ENCODE results near the gene CMTM1.
A peak's percentile ranks its signal among the peaks of the same experiment; 100 is the strongest.

Gene CMTM1

GRCh38 chr16:66547101-66547989, 18.9 kb upstream of the CMTM1 start:
- no peaks in the 10 kb centered on the region for H3K27me3 Mint-ChIP-seq (ENCODE audit: low read depth)
- no peak overlapping the region for H3K4me3 Mint-ChIP-seq
- H3K27ac Mint-ChIP-seq, result peak overlapping the region; percentile 38
- no peak for DNase-seq (ENCODE audit: low spot score)
- no peaks in the 10 kb centered on the region for H3K9me3 Mint-ChIP-seq
- H3K36me3 Mint-ChIP-seq (ENCODE audit: low read depth), result peaks cover 11% of the 10 kb centered on the region
- peaks cover 42% of the 10 kb centered on the region for H3K4me1 Mint-ChIP-seq (ENCODE audit: low read depth)

DNA sequence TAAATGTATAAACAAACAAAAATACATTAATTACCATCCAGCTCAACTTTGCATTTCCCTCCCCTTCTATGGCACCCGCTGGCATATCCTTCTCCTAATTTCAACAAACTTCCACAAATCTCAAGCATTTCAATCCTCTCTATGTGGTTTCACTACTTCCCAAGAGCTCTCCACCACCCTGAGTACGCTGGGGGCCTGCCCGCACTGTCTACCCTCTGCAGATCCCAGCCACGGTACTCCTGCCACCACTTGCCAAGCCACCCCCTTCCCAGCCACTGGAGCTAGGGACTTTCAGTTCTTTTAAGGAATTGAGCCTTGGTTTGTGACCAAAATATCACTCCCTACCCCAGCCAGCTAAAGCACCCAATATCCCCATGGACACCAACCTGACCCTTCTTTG, 18.2 kb upstream of the CMTM1 start:
- Mint-ChIP-seq H3K4me1 (ENCODE audit: low read depth) (peaks cover 41% of the 10 kb centered on the region), H3K36me3 (ENCODE audit: low read depth) (peaks cover 16% of the 10 kb centered on the region), H3K9me3 (no peaks in the 10 kb centered on the region), H3K27ac (peak overlapping the region; percentile 80), H3K4me3 (peak overlapping the region; percentile 74), H3K27me3 (ENCODE audit: low read depth) (no peaks in the 10 kb centered on the region)
- no peak for DNase-seq (ENCODE audit: low spot score)

- H3K36me3 Mint-ChIP-seq (ENCODE audit: low read depth), result peaks cover 23% of the 10 kb centered on the region
- H3K27me3 Mint-ChIP-seq (ENCODE audit: low read depth), result no peaks in the 10 kb centered on the region
- peaks cover 48% of the 10 kb centered on the region for H3K4me1 Mint-ChIP-seq (ENCODE audit: low read depth)
Measured at GRCh38 chr16:66548868-66549267, 17.4 kb upstream of the CMTM1 start.

GRCh38 chr16:66549284-66550131, 16.7 kb upstream of the CMTM1 start, which contains the start of gene TK2:
TSS of gene TK2 (minus strand) at chr16:66550122. CDS start at chr16:66550061, 61 bp downstream.
- H3K4me3 Mint-ChIP-seq, result peak within 1 kb of the TSS; percentile 98
- peak within 1 kb of the TSS; percentile 84 for H3K27ac Mint-ChIP-seq
- peaks cover 26% of the 10 kb centered on the region for H3K36me3 Mint-ChIP-seq (ENCODE audit: low read depth)
- H3K9me3 Mint-ChIP-seq, result no peaks in the 10 kb centered on the region
- peak; percentile 80 for DNase-seq (ENCODE audit: low spot score)
- H3K4me1 Mint-ChIP-seq (ENCODE audit: low read depth), result peaks cover 51% of the 10 kb centered on the region
- H3K27me3 Mint-ChIP-seq (ENCODE audit: low read depth), result no peaks in the 10 kb centered on the region

More at GRCh38 chr16:66548868-66549267, 17.4 kb upstream of the CMTM1 start:
- Mint-ChIP-seq H3K27ac (peak overlapping the region; percentile 80), H3K9me3 (no peaks in the 10 kb centered on the region), H3K4me3 (peak overlapping the region; percentile 74)
- no peak for DNase-seq (ENCODE audit: low spot score)

- peaks cover 68% of the 10 kb centered on the region for H3K4me1 Mint-ChIP-seq (ENCODE audit: low read depth)
- peak overlapping the region; percentile 98 for H3K4me3 Mint-ChIP-seq
- H3K9me3 Mint-ChIP-seq, result no peaks in the 10 kb centered on the region
- H3K27me3 Mint-ChIP-seq (ENCODE audit: low read depth), result no peaks in the 10 kb centered on the region
- H3K27ac Mint-ChIP-seq, result peak overlapping the region; percentile 92
- peak; percentile 63 for DNase-seq (ENCODE audit: low spot score)
- peaks cover 39% of the 10 kb centered on the region for H3K36me3 Mint-ChIP-seq (ENCODE audit: low read depth)
Measured at GRCh38 chr16:66551348-66551759, 14.9 kb upstream of the CMTM1 start.

GRCh38 chr16:66551788-66552285, 14.4 kb upstream of the CMTM1 start:
- Mint-ChIP-seq H3K27me3 (ENCODE audit: low read depth) (no peaks in the 10 kb centered on the region), H3K4me3 (peak overlapping the region; percentile 98), H3K9me3 (no peaks in the 10 kb centered on the region), H3K4me1 (ENCODE audit: low read depth) (peaks cover 69% of the 10 kb centered on the region), H3K36me3 (ENCODE audit: low read depth) (peaks cover 40% of the 10 kb centered on the region), H3K27ac (peak overlapping the region; percentile 92)
- no peak for DNase-seq (ENCODE audit: low spot score)

GRCh38 chr16:66552286-66553177, 13.7 kb upstream of the CMTM1 start, which contains the start of gene CKLF:
TSS of gene CKLF (plus strand) at chr16:66552576. CDS start at chr16:66552716, 140 bp downstream.
- H3K9me3 Mint-ChIP-seq, result no peaks in the 10 kb centered on the region
- H3K4me1 Mint-ChIP-seq (ENCODE audit: low read depth), result peaks cover 65% of the 10 kb centered on the region
- no peaks in the 10 kb centered on the region for H3K27me3 Mint-ChIP-seq (ENCODE audit: low read depth)
- H3K4me3 Mint-ChIP-seq, result peak within 1 kb of the TSS; percentile 98
- peaks cover 40% of the 10 kb centered on the region for H3K36me3 Mint-ChIP-seq (ENCODE audit: low read depth)
- H3K27ac Mint-ChIP-seq, result peak within 1 kb of the TSS; percentile 92
- DNase-seq (ENCODE audit: low spot score), result peak; percentile 95

GRCh38 chr16:66553223-66553622, 13.0 kb upstream of the CMTM1 start:
- Mint-ChIP-seq H3K27me3 (ENCODE audit: low read depth) (no peaks in the 10 kb centered on the region), H3K27ac (peak overlapping the region; percentile 92), H3K36me3 (ENCODE audit: low read depth) (peaks cover 42% of the 10 kb centered on the region), H3K4me1 (ENCODE audit: low read depth) (peaks cover 65% of the 10 kb centered on the region), H3K9me3 (no peaks in the 10 kb centered on the region), H3K4me3 (peak overlapping the region; percentile 98)
- no peak for DNase-seq (ENCODE audit: low spot score)

- no peak overlapping the region for H3K27ac Mint-ChIP-seq
- H3K9me3 Mint-ChIP-seq, result no peaks in the 10 kb centered on the region
- no peaks in the 10 kb centered on the region for H3K27me3 Mint-ChIP-seq (ENCODE audit: low read depth)
- peak overlapping the region; percentile 98 for H3K4me3 Mint-ChIP-seq
- DNase-seq (ENCODE audit: low spot score), result no peak
- peaks cover 49% of the 10 kb centered on the region for H3K36me3 Mint-ChIP-seq (ENCODE audit: low read depth)
- peaks cover 65% of the 10 kb centered on the region for H3K4me1 Mint-ChIP-seq (ENCODE audit: low read depth)
Measured at GRCh38 chr16:66554021-66554420, 12.2 kb upstream of the CMTM1 start.

DNA sequence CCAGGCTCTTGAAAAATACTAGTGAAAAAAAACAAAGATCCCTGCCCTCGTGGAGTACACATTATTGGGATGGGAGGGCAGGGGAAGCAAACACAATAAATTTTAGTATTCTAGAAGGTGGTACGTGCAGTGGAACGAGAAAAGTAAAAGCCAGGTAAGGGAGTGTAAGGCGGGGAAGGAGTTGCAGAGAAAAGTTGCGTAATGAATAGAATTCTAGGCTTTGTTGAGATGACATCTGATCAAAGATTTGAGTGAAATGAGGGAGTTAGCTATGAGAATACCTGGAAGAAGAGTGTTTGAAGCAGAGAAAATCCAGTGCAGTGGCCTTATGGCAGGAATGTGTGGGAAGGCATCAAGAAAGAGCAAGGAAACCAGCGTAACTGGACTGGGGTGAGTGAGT, 11.7 kb upstream of the CMTM1 start:
- H3K27me3 Mint-ChIP-seq (ENCODE audit: low read depth), result no peaks in the 10 kb centered on the region
- H3K9me3 Mint-ChIP-seq, result no peaks in the 10 kb centered on the region
- H3K4me3 Mint-ChIP-seq, result peak overlapping the region; percentile 98
- peaks cover 66% of the 10 kb centered on the region for H3K4me1 Mint-ChIP-seq (ENCODE audit: low read depth)
- DNase-seq (ENCODE audit: low spot score), result no peak
- H3K36me3 Mint-ChIP-seq (ENCODE audit: low read depth), result peaks cover 52% of the 10 kb centered on the region
- no peak overlapping the region for H3K27ac Mint-ChIP-seq

DNA sequence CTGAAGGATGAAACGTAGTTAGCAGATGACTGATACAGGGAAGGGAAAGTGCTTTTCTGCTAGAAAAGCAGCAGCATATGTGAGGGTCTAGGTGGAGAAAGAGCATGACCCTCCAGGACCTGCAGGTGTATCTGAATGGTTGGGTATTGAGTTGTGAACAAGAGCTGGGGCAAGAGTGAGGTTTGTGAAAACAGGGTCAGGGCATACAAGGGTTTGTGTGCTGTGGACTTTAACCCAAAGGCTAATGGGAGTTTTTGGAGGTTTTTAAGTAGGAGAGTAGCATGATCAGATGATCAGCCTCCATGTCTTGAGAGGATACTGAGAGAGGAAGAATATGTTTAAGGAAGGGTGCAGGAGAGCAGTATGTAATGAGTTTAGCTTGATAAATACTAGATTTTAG, 6.1 kb upstream of the CMTM1 start:
- DNase-seq (ENCODE audit: low spot score), result no peak
- peaks cover 61% of the 10 kb centered on the region for H3K36me3 Mint-ChIP-seq (ENCODE audit: low read depth)
- H3K27me3 Mint-ChIP-seq (ENCODE audit: low read depth), result no peaks in the 10 kb centered on the region
- peak overlapping the region; percentile 46 for H3K27ac Mint-ChIP-seq
- no peaks in the 10 kb centered on the region for H3K9me3 Mint-ChIP-seq
- H3K4me3 Mint-ChIP-seq, result peak overlapping the region; percentile 13
- H3K4me1 Mint-ChIP-seq (ENCODE audit: low read depth), result peaks cover 77% of the 10 kb centered on the region

- Mint-ChIP-seq H3K27me3 (ENCODE audit: low read depth) (no peaks in the 10 kb centered on the region), H3K27ac (peak overlapping the region; percentile 85), H3K9me3 (no peaks in the 10 kb centered on the region), H3K4me3 (peak overlapping the region; percentile 55), H3K4me1 (ENCODE audit: low read depth) (peaks cover 64% of the 10 kb centered on the region), H3K36me3 (ENCODE audit: low read depth) (peaks cover 60% of the 10 kb centered on the region)
- DNase-seq (ENCODE audit: low spot score), result no peak
Measured at GRCh38 chr16:66561381-66562080, 4.7 kb upstream of the CMTM1 start.
